ENCODE data around the gene MIX23. TPM values are rescaled to one million over a fixed set of nuclear protein-coding genes. Genes with fewer than 3 reads are reported as not detected.

The MIX23 gene
- total and polyA plus RNA-seq, 2 of the 4 experiments (the other 2 are of a cell fraction) = 10.0 to 26.7 TPM

DNA sequence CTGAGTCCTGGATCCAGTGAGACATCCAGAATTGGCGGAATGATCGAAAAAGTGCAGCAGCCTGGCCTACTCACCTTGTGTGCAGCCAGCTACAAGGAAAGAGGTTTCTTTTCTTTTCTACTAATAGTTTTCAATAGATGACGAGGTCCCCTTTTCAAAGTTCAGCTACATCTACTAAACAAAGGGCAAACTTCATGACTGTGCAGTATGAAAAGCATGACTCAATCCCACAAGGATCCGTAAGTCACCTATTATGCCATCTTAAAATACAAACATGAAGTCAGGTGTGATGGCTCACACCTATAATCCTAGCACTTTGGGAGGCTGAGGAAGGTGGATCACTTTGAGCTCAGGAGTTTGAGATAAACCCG is 16.7 kb downstream of the MIX23 start:
- ChIA-PET CTCF (interaction anchor here (0.7 kb wide), 1 partner anchor 100 kb away, joined by 3 read pairs; no protein-coding TSS in a partner anchor), POLR2A (ENCODE audit: unreplicated experiment) (no interaction called here)
- Histone ChIP-seq H3K27me3 (ENCODE audit: control insufficient read depth, insufficient read depth, low read length) (no peaks in the 10 kb centered on the region), H4K91ac (ENCODE audit: insufficient read depth, low read depth, low read length) (no peak overlapping the region), H3K14ac (replicated peaks; ENCODE audit: low read depth, low read length) (no peak overlapping the region), H4K5ac (ENCODE audit: low read depth, low read length) (no peak overlapping the region), H3K4me3 (ENCODE audit: insufficient read depth, low read depth, low read length) (no peak overlapping the region), H2AK5ac (ENCODE audit: low read depth, low read length) (no peak overlapping the region), H3K9ac (ENCODE audit: low read depth, low read length) (no peak overlapping the region), H2BK20ac (ENCODE audit: low read depth, low read length) (no peak overlapping the region), H3K9me1 (ENCODE audit: insufficient read depth, low read length) (peaks cover 3% of the 10 kb centered on the region), H2BK5ac (ENCODE audit: low read depth, low read length, poor library complexity, severe bottlenecking) (no peak overlapping the region), H3K4ac (ENCODE audit: low read depth, low read length) (no peak overlapping the region), H4K20me1 (ENCODE audit: insufficient read depth, low read length) (no peaks in the 10 kb centered on the region), H3K4me2 (ENCODE audit: low read depth, low read length) (no peak overlapping the region), H2AFZ (replicated peaks; ENCODE audit: low read length, poor library complexity) (no peak overlapping the region), H3K56ac (ENCODE audit: extremely low read depth, insufficient read depth, low read length) (no peak overlapping the region), H3K18ac (ENCODE audit: low read depth, low read length) (no peak overlapping the region), H2AK9ac (replicated peaks; ENCODE audit: low read depth, low read length, poor library complexity) (no peak overlapping the region), H3K36me3 (ENCODE audit: control insufficient read depth, insufficient read depth, low read length) (peaks cover 10% of the 10 kb centered on the region), H3K79me1 (ENCODE audit: low read depth in 1 of 2, low read length in 2 of 2) (peaks cover 0 to 9% of the 10 kb centered on the region in 2 experiments; a peak in 1 of 4 replicates), H3K23ac (ENCODE audit: low read depth, low read length) (no peak overlapping the region), H3K27ac (ENCODE audit: insufficient read depth, low read length) (no peak overlapping the region), H3K4me1 (ENCODE audit: control insufficient read depth, insufficient read depth, low read length) (peaks cover 5% of the 10 kb centered on the region), H2BK120ac (ENCODE audit: low read depth, low read length) (no peak overlapping the region), H2BK15ac (ENCODE audit: low read depth, low read length) (no peak overlapping the region), H4K8ac (ENCODE audit: low read depth in 2 of 2, low read length in 2 of 2) (no peak overlapping the region), H3K9me3 (ENCODE audit: control insufficient read depth, insufficient read depth, low read length) (no peaks in the 10 kb centered on the region)
- WGBS, 2 experiments (ENCODE audit: extremely low coverage in 2 of 2, insufficient read length in 1 of 2) = 100% methylated on average over 2 of the region's 5 CpGs; no CpG with 5 or more reads in 1 of the 2 experiments
- in situ Hi-C loops (cut with MboI; ENCODE audit: low sequenced_read_pairs) (no loop called here), dilution Hi-C loops (cut with HindIII; ENCODE audit: low sequenced_read_pairs, unreplicated experiment) (no loop called here), intact Hi-C loops (cut with micrococcal nuclease) (no loop called here)
- no peak for TF ChIP-seq SMC3 (IDR thresholded peaks at IDR 0.05; ENCODE audit: low read depth, low read length)
- TF ChIP-seq, protein P1, sequence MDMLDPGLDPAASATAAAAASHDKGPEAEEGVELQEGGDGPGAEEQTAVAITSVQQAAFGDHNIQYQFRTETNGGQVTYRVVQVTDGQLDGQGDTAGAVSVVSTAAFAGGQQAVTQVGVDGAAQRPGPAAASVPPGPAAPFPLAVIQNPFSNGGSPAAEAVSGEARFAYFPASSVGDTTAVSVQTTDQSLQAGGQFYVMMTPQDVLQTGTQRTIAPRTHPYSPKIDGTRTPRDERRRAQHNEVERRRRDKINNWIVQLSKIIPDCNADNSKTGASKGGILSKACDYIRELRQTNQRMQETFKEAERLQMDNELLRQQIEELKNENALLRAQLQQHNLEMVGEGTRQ (IDR thresholded peaks at IDR 0.05; ENCODE audit: low read depth, low read length) = no peak
- TF ChIP-seq, protein P2, sequence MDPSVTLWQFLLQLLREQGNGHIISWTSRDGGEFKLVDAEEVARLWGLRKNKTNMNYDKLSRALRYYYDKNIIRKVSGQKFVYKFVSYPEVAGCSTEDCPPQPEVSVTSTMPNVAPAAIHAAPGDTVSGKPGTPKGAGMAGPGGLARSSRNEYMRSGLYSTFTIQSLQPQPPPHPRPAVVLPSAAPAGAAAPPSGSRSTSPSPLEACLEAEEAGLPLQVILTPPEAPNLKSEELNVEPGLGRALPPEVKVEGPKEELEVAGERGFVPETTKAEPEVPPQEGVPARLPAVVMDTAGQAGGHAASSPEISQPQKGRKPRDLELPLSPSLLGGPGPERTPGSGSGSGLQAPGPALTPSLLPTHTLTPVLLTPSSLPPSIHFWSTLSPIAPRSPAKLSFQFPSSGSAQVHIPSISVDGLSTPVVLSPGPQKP (IDR thresholded peaks at IDR 0.05; ENCODE audit: borderline replicate concordance, low read depth, low read length) = no peak
- TF ChIP-seq NFE2L2 (IDR thresholded peaks at IDR 0.05; ENCODE audit: low read depth, low read length) = no peak
- TF ChIP-seq MXI1 (IDR thresholded peaks at IDR 0.05; ENCODE audit: borderline replicate concordance, low read depth, low read length) = no peak
- no peak for TF ChIP-seq POLR2A (IDR thresholded peaks at IDR 0.05; ENCODE audit: low read depth, low read length)
- no peak for TF ChIP-seq BHLHE40 (IDR thresholded peaks at IDR 0.05; ENCODE audit: low read depth, low read length)
- TF ChIP-seq RAD21 (IDR thresholded peaks at IDR 0.05; ENCODE audit: low read length) = no peak
- no peak for TF ChIP-seq FOS (IDR thresholded peaks at IDR 0.05; ENCODE audit: low read depth, low read length)
- TF ChIP-seq, protein P3, sequence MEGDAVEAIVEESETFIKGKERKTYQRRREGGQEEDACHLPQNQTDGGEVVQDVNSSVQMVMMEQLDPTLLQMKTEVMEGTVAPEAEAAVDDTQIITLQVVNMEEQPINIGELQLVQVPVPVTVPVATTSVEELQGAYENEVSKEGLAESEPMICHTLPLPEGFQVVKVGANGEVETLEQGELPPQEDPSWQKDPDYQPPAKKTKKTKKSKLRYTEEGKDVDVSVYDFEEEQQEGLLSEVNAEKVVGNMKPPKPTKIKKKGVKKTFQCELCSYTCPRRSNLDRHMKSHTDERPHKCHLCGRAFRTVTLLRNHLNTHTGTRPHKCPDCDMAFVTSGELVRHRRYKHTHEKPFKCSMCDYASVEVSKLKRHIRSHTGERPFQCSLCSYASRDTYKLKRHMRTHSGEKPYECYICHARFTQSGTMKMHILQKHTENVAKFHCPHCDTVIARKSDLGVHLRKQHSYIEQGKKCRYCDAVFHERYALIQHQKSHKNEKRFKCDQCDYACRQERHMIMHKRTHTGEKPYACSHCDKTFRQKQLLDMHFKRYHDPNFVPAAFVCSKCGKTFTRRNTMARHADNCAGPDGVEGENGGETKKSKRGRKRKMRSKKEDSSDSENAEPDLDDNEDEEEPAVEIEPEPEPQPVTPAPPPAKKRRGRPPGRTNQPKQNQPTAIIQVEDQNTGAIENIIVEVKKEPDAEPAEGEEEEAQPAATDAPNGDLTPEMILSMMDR (conservative IDR thresholded peaks at IDR 0.05; ENCODE audit: low read depth, low read length) = no peak
- no peak for TF ChIP-seq MAFK (IDR thresholded peaks at IDR 0.05; ENCODE audit: low read depth, low read length)
- no peak for TF ChIP-seq RFX5 (IDR thresholded peaks at IDR 0.05; ENCODE audit: low read depth, low read length)
- no peak for TF ChIP-seq MAZ (IDR thresholded peaks at IDR 0.05; ENCODE audit: borderline replicate concordance, low read depth, low read length)
- BruUV-seq (replicated peaks) = no TSS peak
- ATAC-seq (ENCODE audit: low read depth) (no peak), DNase-seq (peak; percentile 2)
